Measurements from ENCODE around the gene COMT.
"Not testable (repeated sequence)": the region's sequence is repeated elsewhere in the genome, so short reads cannot be mapped to it uniquely, and the experiment has no call there.

The COMT gene

DNA sequence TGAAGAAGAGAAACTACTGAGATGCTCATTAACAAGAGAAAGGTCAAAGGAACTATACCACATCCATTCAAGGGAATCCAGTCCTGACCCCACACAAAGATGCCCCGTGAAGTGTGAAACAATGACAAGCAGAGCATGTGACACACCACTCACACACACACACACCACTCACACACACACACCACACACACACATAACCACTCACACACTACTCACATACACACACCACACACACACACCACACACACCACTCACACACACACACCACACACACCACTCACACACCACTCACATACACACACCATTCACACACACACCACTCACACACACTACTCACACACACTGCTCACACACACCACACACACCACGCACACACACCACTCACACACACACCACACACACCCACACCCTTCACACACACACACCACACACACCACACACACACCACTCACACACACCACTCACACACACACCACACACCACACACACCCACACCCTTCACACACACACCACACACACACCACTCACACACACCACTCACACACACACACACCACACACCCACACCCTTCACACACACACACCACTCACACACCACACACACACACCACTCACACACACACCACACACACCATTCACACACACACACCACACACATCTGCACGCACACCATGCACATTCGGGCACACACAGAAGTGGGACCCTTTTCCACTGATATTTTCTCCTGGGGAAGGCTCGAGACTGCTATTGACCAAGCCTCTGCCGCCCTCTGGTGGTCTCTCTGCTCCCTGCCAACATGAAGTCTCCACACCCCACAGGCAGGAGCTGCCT lies 32.0 kb upstream of the COMT start:
- peak; percentile 75 for DNase-seq

DNA sequence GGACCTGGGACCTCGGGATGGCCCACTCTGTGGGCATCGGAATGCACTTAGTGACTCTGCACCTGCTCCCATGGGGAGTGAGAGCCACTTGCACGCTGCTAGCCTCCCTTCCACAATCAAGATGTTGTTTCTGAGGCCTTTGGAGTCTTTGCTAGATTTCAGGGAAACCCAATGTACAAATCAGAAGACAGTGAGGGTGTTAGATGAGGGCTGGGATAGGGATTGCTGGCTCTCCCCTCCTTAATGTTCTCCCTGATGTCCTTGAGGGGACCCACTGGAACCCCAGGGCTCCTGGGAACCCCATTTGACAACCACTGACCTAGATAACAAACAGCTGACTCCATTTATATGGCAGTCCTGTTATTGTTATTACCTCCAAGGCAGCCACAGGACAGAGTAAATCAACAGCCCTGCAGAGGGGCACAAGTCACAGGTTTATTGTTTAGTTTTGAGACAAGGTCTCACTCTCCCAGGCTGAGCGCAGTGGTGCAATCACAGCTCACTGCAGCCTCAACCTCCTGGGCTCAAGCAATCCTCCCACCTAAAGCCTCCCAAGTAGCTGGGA lies 31.3 kb upstream of the COMT start:
- no peak for DNase-seq

DNA sequence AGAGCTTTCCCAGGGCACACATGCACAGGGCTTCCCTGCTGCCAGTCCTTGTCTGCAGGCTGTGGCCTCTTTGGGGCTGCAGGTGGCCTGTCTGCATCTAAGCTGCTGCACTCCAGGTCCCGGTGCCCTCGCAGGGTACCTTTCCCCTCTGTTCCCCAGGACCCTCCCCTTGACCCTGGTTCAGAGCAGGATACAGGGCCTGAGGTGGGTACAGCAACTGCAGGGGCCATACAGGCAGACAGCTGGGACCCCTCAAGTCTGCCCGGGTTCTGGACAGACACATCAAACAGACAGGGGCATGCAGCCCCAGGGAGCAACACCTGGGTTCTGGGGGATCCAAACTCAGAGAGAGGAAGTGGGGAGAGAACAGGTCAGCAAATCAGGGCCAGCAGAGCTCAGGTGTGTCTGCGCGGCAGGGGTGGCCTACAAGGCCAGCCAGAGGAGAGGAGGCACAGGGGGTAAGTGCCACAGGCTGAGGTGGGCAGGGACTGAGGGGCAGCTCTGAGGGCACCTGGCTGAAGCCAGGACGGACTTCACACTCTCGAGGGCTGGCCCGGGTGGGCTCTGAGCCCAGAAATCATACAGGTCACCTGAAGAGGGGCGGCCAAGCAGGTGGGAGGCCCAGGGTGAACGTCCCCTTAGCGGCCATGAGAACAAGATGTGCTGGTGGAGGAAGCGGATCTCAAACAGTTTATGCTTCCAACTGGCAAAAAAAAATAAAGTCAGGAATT lies 29.9 kb upstream of the COMT start:
- no peak for DNase-seq

DNA sequence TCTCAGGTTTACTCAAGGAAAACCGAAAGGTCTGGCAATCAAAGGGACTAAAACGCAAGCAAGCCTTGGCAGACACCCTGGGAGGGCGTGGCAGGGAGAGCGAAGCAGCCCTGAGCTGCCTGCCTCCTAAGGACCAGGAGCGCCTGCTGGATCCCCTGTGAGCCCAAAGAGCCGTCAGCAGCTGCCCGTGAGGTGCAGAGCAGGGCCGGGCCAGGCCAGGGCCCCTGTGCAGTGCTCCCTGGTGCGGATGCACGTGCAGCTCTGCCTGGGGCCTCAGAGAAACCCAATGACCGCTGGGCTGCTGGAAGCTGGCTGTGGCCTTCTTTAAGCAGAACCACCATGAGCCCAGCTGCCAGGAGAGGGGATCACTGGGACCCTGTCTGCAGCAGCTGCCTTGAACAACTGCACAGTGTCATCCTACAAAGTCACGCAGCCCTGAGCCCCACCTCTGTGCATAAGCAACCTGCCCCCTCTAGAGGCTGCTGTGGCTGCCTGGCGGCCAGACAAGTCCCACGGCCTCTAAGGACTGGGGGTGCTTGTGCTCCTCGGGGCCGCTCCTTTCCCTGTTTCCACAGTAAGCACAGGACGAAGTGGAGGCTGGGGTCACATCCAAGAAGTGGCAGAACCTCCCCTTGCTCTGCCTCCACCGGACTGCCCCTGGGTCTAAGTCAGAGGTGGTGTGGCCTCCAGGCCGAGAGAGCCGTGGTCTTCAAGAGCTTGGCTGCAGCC lies 29.1 kb upstream of the COMT start:
- DNase-seq = no peak

DNA sequence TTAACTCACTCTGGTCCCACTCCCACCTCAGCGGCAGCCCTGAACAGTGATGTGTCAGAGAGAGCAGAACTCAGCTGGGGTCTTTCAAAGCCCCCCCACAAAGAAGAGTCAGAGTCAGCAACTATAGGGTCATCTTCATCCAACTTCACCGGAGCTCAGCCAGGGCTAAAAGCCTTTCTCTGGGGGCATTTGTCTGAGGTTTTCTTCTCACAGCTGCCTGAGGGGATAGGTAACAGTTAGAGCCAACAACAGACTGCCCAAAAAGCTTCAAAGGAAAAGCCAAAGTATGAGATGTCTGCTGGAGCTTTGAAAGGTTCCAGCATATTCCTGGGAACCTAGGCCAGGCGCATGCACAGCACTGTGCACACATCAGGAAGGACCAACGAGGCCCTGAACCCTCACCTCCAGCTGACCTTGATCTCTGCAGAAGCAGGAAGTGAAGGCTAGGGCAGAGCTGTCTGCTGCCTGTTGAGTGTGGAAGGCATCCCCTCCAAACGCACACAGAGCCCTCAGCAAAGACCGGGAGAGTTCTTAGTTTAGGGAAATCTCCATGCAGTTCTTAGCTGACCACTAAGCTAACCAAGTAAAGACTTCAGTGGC lies 28.1 kb upstream of the COMT start:
- DNase-seq = no peak

DNA sequence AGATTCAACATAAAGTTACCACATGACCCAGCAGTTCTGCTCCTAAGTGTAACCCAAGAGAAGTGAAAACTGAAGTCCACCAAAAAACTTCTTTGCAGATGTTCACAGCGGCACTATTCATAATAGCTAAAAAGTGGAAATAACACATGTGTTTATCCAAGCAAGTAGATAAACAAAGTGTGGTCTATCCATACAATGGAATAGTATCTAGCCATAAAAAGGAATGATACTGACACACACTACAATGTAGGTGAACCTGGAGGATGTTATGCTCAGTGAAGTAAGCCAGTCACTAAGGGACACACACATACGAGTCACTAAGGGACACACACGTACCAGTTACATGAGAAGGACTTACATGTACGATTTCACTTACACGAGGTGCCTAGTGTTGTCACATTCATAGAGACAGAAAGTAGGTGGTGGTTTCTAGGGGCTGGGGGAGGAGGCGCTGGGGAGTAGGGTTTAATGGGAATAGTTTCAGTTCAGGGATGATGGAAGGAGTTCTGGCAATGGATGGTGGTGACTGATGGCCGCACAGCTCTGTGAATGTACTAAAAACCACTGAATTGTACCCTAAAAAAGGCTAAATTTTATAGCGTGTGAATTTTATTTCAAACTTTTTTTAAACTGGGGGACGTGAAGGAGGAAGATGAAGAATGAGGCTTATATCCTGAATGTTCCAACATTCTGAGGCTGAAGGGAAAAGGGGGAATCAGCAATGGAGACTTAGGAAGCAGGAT lies 27.2 kb upstream of the COMT start:
- no peak for DNase-seq

DNA sequence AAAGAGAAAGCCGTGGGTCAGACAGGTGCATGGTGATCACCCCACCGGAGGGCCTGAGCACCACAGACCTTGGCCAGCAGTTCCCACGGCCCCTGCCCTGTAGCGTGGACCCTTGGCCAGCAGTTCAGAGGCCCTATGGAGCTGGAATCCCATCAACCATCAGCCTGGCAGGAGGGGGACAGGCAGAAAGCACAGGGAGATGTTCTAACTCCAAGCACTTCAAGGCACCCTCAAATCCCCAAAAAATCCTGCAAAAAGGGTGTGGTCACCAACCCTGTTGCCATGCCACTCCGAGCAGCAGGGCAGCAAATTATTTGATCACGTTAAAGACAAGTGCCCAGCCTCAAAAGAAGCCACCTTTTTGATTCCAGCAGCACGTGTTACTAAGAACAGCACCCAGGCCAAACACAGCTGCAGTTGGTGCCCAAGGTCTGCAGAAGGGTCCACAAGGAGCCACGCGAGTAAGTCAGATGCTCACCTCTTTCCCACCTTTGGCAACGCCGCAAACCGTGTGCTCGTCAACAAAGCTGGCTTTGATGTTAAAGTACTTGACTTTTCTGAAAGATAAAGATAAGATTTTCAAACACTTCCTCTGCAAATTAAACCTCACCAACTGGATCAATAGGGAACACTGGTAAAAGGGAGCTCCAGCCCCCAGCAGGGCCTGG lies 26.2 kb upstream of the COMT start:
- no peak for DNase-seq

DNA sequence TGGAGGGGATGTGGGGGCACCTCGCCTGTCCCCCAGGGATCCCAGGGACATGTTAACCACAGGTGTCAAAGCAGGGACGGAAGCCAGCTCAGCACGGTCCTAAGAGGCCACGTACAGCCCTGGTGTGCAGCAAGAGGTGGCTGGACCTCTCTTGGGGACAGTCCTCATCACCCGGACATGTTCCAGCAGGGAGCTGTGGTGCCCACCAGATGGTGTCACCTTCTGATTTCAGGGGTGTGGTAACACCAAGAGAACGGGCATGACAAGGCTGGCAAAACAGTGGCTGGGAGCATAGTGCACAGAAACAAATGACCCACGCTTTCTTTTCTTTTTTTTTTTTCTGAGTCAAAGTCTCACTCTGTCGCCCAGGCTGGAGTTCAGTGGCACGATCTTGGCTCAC lies 25.6 kb upstream of the COMT start:
- DNase-seq = no peak

DNA sequence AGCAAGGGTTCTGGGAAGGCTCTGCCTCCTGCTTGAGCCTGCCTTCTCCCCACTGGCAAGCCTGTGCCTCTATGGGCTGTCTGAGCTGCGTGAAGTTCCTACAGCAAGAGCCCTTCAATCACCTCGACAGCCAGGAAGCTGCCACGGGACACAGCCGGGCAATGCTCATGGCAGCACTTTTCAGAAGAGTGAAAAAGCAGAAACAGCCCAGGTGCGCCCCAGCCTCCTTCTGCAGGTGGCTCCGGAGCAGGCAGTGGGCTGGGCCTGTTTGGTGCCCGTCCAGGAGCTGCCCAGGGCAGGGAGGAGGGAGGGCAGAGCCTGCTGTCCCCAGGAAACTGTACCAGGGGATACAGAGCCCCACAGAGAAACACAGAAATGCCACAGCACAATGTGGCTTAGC lies 24.6 kb upstream of the COMT start:
- no peak for DNase-seq

DNA sequence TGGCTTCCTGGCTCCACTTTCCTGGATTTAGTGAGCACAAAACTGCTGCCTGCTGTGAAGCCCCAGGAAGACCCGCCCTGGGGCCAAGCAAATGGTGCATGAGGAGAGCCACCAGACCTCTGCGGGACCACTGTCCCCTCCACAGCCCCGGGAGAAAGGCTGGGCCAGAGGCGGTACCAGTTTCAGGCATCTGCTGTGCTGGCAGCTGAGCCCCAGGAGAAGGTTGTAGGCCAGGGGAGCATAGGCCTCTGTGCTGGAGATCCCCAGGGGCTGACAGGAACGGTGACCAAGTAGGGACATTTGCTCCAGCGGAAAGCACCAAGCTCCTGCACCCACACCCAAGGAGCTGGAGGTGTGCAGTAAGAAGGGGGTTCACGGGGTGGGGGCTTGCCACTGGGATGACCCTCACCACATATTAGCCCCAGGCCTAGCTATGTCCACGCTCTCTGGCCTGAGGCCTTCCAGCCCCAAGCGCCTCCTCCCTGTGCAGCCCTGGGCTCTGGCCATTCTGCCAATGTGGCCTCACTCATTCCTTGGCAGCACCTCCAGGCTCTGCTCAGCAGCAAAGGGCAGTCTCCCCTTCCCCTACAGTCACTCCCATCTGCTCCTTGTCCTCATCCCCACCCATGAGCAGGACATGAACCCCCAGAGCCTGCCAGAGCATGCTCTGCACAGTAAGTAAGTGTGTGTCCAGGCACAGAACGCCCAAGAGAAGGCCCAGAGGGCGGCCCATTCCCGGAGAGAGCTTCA lies 24.0 kb upstream of the COMT start:
- DNase-seq = no peak

DNA sequence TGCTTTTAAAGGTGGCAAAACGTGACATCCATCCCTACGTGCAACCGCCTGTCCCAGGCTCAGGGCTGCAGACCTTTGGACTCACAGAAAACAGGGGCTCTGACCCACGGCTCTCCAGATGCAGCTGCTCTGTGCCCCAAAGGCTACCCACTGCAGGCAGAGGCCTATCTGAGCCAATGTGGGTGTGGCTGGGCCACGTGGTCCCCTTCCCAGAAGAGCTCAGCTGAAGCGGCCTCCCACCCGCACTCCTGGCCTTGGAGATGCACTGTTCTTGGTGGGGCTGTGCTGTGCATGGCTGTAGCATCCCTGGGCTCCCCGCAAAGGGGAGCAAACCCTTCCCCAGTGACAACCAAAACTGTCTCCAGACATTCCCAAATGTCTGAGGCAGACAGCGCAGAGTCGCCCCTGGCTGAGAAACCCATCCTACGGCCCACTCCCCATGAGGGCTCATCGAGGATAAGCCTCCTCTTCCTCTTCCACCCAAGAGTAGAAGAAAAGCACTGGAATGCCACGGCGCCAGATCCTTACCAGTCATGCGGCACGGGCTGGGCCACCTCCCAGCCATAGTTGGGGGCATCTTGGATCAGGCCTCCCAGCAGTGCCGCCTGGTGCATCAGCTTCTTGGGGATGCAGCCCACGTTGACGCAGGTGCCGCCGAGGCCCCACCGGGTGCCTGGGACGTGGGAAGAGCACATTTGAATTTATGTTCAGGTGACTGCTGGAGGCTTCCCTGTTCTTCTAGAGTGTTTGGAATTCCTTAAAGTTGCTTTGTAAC lies 23.1 kb upstream of the COMT start:
- no peak for DNase-seq

DNA sequence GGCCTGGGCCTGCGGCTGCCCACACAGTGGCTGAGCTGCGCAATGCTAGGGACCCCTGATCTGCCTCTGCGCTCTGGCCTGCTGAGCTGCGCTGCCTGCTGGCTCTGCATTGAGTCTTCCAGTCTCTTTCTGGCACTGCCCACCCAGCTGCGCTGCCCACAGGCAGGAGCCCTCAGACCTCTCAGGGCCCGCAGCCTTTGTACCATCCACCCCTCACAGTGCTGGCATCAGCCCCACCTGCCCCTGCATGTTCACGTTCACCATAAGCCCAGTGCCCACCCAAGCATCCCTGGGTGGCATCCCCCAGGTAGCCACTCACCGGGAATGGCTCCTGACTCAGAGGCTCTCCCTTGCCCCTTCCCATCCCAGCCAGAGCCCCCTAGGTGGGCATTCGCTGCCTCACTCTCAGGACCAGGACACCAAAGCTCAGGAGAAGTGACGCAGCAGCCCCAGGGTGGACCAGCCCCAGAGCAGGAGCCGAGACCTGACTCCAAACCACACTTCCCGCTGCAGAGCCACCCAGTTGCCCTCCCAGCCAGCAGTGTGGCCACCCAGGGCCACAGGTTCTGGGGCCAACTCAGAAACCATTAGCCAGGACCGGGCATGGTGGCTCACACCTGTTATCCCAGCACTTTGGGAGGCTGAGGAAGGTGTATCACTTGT lies 21.7 kb upstream of the COMT start:
- DNase-seq = no peak

DNA sequence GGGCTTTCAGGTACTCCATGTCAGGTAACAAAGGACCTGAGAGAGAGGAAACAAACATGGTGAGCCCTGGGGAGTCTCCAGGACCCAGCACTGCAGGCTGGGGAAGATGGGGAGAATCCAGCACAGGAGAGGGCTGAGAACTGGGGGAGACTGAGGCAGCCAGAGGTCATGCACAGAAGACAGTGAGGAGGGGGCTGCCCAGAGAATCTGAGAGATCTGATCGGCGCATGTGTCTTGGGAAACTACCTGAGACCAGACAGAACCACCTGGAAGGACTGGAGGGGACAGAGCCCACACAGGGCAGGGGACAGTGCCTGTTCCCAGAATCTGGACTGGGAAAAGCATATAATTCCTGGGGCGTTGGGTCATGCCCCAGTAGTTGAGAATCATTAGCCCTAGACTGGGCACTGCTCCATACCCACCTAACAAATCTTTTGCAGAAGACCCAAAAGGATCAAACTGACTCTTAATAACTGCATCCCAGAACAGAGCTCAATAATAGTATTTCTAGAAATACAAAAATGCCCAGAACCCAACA lies 20.0 kb upstream of the COMT start:
- no peak for DNase-seq

DNA sequence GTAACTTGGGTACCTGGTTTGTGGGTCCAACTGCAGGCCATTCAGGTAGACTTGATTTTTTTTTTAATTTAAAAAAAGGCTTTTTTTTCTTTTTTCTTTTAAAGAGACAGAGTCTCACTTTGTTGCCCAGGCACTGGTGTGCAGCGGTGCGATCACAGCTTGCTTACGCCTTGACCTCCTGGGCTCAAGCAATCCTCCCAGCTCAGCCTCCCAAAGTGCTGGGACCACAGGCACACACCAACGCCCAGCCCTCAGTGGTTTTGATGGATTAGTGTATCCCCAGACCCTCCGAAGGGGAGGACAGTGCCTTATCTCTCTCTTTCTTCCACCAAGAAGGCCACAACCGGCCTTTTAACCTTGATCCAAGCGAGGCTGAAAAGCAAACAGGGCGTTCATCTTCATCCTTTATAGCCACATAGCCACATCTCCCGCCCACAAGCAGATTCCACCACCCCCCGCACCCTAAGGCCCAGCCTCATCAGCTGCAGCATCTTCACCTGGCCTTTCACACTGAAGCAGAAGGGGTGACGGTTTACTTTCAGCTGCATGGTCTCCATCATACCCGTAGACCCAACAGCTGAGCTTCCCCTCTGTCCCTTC lies 17.6 kb upstream of the COMT start:
- DNase-seq = no peak

DNA sequence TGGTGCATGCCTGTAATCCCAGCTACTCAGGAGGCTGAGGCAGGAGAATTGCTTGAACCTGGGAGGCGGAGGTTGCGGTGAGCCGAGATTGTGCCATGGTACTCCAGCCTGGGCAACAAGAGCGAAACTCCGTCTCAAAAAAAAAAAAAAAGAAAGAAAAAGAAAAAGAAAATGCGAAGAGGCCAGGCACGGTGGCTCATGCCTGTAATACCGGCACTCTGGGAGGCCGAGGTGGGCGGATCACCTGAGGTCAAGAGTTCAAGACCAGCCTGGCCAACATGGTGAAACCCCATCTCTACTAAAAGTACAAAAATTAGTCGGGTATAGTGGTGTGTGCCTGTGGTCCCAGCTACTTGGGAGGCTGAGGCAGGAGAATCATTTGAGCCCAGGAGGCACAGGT lies 15.5 kb upstream of the COMT start:
- DNase-seq = not testable (repeated sequence)

DNA sequence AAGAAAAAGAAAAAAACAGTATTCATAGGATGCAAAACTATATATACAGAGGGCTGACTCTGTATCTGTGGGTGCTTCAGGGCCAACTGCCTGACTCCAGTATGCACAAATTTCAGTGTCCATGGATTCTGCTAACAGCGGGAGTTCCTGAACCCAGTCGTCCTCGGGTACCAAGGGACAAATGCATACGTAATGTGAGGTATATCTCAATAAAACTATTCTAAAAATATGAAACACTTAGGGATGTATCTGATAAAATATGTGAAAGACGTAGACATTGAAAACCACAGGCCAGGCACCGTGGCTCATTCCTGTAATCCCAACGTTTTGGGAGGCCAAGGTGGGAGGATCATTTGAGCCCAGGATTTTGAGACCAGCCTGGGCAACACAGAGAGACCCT lies 13.9 kb upstream of the COMT start:
- no peak for DNase-seq

DNA sequence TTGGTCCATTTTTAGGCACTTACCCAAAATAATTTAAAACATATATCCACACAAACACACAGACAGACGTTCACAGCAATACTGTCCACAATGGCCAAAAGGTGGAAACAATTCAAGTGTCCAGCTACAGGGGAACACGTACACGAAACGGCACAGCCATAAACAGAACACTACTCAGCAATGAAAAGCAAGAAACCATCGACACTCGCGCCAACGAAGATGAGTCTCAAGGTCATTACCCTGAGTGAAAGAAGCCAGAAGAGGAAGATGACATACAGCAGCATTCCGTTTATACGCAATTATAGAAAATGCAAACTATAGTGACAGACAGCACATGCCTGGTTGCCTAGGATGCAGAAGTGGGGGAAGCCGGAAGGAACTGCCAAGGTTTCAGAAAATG lies 13.4 kb upstream of the COMT start:
- no peak for DNase-seq
